WI38 (cell line): Measurements from ENCODE around the gene HHIP.

ENCODE experiments used
- H3K4me3 ChIP-seq: 2 replicates; pipeline ENCODE4 v1.5.1; 2011; ENCODE audit warnings: low read depth, mild to moderate bottlenecking, control low read depth, low read length
- TF ChIP-seq, protein P1 (sequence below): IDR thresholded peaks from 2 replicates; pipeline ENCODE4 v1.5.1; 2012; ENCODE audit warnings: low read depth, mild to moderate bottlenecking, control low read depth, low read length

HHIP gene

DNA sequence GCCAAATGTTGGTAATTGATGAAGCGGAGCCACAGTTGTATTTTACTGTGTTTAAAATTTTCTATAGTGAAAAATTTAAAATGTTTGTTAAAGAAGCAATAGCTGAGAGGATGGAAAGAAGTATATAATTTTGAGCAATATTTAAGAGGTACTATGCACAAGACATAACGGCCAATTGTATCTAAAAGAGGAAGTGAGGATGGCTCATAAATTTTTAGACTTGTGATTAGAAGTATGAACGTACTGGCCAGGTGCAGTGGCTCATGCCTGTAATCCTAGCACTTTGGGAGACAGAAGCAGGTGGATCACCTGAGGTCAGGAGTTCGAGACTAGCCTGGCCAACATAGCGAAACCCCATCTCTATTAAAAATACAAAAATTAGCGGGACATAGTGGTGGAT is 12.7 kb upstream of the HHIP start:
- TF ChIP-seq, protein P1, sequence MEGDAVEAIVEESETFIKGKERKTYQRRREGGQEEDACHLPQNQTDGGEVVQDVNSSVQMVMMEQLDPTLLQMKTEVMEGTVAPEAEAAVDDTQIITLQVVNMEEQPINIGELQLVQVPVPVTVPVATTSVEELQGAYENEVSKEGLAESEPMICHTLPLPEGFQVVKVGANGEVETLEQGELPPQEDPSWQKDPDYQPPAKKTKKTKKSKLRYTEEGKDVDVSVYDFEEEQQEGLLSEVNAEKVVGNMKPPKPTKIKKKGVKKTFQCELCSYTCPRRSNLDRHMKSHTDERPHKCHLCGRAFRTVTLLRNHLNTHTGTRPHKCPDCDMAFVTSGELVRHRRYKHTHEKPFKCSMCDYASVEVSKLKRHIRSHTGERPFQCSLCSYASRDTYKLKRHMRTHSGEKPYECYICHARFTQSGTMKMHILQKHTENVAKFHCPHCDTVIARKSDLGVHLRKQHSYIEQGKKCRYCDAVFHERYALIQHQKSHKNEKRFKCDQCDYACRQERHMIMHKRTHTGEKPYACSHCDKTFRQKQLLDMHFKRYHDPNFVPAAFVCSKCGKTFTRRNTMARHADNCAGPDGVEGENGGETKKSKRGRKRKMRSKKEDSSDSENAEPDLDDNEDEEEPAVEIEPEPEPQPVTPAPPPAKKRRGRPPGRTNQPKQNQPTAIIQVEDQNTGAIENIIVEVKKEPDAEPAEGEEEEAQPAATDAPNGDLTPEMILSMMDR: no peak
- H3K4me3 ChIP-seq: no peak overlapping the region

DNA sequence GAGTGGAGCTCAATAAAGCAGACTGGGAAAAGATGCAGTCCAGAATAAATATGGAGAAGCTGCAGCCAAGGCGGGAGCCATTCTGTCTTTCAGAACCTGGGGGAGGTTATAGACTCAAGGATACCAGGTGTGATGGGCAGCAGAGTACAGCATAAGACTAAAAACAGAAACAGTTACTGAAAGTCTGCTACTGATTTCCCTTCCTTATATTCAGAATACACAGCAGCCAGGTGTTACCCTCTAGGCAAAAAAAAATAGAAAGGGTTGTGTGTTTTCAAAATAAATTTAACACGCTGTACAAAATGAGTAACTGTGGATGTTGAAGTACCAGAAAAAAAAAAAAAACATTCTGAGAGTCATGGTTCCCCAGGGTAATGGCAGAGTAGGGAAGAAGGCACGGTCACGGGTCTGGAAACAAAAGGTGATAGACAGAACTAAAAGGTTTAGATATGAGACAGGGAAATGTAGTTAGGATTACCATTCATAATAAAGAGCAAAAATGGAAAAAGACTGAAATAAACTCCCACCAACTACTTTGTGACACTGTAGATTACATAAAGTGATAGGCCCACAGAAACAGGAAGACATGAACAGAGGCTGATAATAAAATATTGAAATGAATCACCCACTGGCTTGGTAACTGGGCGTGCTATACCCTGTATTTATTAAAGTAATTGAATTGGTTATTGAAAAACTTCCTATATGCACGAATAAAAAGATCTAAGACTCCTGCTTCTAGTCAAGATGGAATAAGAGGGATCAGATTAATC is 10.8 kb upstream of the HHIP start:
- TF ChIP-seq, protein P1: no peak
- no peak overlapping the region for H3K4me3 ChIP-seq

DNA sequence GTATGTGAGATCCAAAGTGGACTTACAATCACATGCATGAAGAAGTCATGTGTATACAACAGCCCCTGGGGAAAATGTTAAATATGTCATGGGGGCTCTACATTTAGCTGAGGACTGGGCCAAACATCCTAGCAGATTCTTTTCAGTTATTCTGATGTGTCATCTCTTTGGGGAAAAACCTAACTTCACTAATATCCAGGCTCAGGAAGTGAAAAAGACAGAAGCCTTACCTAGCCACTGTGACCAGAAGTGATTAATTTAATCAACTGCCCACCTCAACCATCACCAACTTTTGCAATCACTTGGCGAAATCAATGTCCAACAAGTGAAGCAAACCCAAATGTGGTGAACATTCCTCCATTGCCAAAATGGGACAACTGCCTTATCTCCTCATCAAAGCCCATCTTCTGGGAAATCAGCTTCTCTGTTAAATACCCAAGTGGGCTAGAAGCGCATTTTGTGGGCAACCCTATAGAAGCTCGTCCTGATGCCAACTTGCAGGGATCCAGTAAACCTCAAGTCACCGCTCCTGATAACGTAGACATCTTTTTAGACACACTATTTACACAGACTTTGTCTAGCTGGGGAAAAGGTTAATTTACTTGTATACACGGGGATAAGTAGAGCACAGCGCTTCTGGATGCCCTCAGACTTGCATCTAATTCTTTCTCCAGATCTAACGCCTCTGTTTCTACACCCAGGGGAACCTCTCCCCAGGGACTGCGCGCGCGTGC is 1.4 kb upstream of the HHIP start:
- no peak overlapping the region for H3K4me3 ChIP-seq
- TF ChIP-seq, protein P1: no peak

DNA sequence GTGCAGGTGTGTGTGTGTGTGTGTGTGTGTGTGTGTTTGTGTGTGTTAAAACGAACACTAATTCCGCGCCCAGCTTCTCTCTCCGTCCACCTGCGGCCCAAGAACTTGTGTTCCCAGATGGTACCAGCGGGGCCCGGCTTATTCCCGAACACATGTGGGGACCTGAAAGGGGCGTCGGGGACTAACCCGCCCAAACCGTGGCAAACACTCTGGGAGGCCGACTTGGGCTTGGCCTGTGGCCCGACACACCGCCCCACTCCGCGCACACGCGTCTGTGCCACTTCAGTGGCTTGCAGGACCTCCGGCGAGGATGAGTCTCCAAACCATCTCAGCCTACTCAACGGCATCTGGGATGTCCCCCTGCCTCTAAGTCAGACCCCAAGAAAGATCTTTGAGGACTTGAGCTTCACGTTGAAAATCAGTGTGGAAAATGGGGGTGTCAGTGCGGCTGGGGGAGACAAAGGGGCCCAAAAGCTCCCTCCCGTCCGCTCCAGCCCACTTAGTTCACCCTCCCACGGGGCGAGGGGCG is 790 bp upstream of the HHIP start:
- TF ChIP-seq, protein P1: no peak
- H3K4me3 ChIP-seq: no peak overlapping the region

DNA sequence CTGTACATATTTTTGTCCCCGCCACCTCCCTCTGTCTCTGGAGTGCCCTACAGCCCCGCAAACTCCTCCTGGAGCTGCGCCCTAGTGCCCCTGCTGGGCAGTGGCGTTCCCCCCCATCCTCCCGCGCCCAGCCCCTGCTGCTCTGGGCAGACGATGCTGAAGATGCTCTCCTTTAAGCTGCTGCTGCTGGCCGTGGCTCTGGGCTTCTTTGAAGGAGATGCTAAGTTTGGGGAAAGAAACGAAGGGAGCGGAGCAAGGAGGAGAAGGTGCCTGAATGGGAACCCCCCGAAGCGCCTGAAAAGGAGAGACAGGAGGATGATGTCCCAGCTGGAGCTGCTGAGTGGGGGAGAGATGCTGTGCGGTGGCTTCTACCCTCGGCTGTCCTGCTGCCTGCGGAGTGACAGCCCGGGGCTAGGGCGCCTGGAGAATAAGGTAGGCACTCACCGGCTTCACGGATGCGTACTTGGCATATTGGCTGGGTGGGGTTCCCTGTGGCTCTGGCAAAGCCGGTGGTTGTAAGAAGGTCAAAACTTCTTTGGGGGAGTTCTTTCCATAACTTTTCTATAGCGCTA is 653 bp downstream of the HHIP start:
- H3K4me3 ChIP-seq: peak overlapping the region; percentile 52
- TF ChIP-seq, protein P1: no peak

DNA sequence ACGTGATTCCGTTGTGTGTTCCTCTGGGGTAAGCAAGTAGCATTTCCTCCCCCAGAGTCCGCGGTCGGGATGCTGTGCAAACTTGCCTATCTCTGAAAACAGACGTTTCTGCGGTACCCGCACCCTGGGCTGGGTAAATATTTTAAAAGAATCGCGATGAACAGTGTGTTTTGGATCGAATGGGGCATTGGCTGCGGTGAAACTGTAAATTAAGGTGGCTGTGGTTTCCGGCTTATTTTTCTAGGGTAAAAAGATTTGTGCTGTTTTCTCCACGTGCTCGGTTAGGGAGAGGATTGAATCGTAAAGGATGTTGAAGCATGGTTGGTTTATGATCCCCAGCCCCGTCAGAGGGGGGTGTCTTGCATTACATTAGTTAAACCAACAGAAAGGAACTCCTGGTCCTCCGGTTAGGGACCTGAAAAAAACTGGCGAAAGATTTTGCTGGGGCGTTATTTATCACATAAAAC is 1.2 kb downstream of the HHIP start:
- TF ChIP-seq, protein P1: no peak

More for the DNA sequence above, 1.2 kb downstream of the HHIP start:
- H3K4me3 ChIP-seq: no peak overlapping the region
